Activated CD8-positive, alpha-beta memory T cell treated with anti-CD3 and anti-CD28 coated beads, Interleukin-2, amount 50 U/mL, for 24 hours (primary cell): ENCODE results near the gene CRYZ.
"Not testable (repeated sequence)": the region's sequence is repeated elsewhere in the genome, so short reads cannot be mapped to it uniquely, and the experiment has no call there.

Experiments
- DNase-seq: peaks from one replicate; pipeline ENCODE4 v3.0.0-alpha.2; 2020; ENCODE audit errors: extremely low read depth

The CRYZ gene

DNA sequence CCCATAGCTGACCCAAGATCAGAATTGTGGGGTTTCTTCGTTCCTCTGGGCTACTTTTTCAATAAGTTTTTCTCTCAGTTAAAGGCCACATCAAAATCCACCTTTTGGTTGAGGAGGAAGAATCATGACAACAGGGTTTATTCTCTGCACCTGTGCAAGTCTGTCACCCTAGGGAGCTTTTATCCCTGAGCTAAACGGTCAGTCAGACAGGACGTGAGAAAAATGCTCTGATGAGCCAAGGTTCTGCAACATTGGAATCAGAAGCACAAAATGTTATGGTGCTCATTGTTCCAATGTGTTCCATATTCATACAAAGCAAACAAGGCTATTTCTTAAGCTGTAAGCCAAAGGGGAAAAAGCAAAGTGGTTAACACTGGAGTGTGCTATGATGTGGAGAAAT is 51.8 kb downstream of the CRYZ start:
- DNase-seq = no peak

- no peak for DNase-seq
These were observed 53.0 kb downstream of the CRYZ start for GRCh38 chr1:74679811-74680210.

DNA sequence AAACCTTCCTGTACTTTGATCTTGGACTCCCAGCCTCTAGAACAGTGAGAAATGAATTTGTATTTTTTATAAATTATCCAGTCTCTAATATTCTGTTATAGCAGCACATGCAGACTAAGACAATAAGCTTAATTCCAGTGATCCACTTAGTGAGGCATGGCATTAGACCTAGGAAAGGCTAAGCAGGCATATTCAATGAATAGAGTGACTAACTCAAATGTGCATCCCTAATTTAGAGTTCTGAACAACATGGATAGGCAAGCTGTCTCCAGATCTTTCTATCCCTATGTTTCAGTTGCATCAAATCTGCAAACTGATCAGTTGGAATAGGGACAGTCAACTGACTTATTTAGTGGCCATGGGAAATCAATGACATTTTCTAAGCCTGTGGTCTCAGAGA is 54.9 kb downstream of the CRYZ start:
- no peak for DNase-seq

DNA sequence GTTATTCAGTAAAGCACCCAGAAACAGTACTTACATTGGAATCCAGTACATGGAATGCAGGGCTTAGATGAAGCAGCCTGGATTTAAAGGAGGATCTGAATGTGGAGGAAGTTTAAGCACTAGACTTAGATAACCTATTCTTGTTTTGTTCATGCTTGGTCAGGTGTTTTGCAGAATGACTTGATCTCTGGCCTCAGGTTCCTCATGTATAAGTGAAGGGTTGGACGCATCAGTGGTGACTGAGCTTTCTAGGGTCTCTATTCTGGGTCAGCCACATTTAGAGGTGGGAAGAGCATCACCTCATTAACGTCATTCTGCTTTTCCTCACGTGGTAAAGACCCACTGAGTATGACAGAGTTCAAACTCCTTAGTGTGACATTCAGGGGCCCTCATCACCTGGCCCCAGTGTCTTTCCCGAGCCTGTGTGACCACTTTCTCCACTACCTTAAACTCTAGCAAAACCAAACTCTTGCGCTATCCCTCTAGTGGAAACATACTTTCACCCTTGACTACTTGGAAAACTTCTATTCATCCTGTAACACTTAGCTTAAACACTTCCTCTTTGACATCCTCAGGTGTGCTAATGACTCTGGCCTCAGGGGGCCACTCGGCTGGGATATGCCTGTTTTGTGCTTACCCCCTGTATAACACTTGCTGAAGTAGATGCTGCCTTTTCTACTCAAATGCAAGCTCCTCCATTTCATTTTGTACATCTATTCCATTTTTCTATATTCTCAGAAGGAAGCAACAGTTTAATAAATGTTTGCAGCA is 58.4 kb downstream of the CRYZ start:
- no peak for DNase-seq

- DNase-seq = no peak
These were observed 59.3 kb downstream of the CRYZ start, which contains the start of gene ERICH3 for GRCh38 chr1:74673351-74674111. Gene ERICH3, minus strand, starts transcription at chr1:74673792. Its CDS starts 273 bp downstream, at chr1:74673519.

DNA sequence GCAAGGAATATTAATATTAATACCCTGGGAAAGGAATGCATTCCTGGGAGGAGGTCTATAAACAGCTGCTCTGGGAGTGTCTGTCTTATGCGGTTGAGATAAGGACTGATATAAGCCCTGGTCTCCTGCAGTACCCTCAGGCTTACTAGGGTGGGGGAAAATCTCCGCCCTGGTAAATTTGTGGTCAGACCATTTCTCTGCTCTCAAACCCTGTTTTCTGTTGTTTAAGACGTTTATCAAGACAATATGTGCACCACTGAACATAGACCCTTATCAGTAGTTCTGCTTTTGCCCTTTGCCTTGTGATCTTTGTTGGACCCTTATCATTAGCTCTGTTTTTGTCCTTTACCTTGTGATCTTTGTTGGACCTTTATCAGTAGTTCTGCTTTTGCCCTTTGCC is 62.0 kb downstream of the CRYZ start:
- DNase-seq = not testable (repeated sequence)
